Endodermal cell (in vitro differentiated cells): ENCODE results near the gene BCL11B. TPM values are rescaled to one million over a fixed set of nuclear protein-coding genes. Genes with fewer than 3 reads are reported as not detected.

Experiments
- DNase-seq: peaks from one replicate; pipeline ENCODE4 v3.0.0-alpha.2; 2017
- H3K27ac ChIP-seq: 2 replicates; pipeline ENCODE4 v1.5.1; 2013; ENCODE audit warnings: mild to moderate bottlenecking, low read depth, low read length, moderate library complexity
- H3K27me3 ChIP-seq: 2 replicates; pipeline ENCODE4 v1.6.1; 2013; ENCODE audit warnings: mild to moderate bottlenecking, low read length, moderate library complexity; ENCODE audit not compliant: insufficient read depth, control insufficient read depth, poor library complexity, severe bottlenecking
- H3K36me3 ChIP-seq: 2 replicates; pipeline ENCODE4 v1.7.0; 2013; ENCODE audit warnings: mild to moderate bottlenecking, low read length, moderate library complexity; ENCODE audit not compliant: control insufficient read depth, insufficient read depth
- H3K4me1 ChIP-seq: one replicate; pipeline ENCODE4 v1.7.0; 2013; ENCODE audit warnings: low read length; ENCODE audit not compliant: control insufficient read depth, insufficient read depth
- H3K4me3 ChIP-seq: 2 replicates; pipeline ENCODE4 v1.5.1; 2013; ENCODE audit warnings: mild to moderate bottlenecking, low read length, moderate library complexity
- H3K9ac ChIP-seq: 2 replicates; pipeline ENCODE4 v1.6.1; 2013; ENCODE audit warnings: mild to moderate bottlenecking, low read length, moderate library complexity; ENCODE audit not compliant: poor library complexity, severe bottlenecking; ENCODE audit errors: extremely low read depth
- H3K9me3 ChIP-seq: 2 replicates; pipeline ENCODE4 v1.6.1; 2013; ENCODE audit warnings: mild to moderate bottlenecking, low read length, moderate library complexity; ENCODE audit not compliant: control insufficient read depth
- H3K27ac Mint-ChIP-seq: 2 replicates; pipeline ENCODE4 v1.8.0; 2020; ENCODE audit warnings: mixed read lengths
- H3K27me3 Mint-ChIP-seq: 2 replicates; pipeline ENCODE4 v1.8.0; 2021; ENCODE audit warnings: mild to moderate bottlenecking, mixed read lengths; ENCODE audit not compliant: insufficient read depth
- H3K36me3 Mint-ChIP-seq: 2 replicates; pipeline ENCODE4 v1.8.0; 2020; ENCODE audit warnings: low read depth, mixed read lengths
- H3K4me1 Mint-ChIP-seq: 2 replicates; pipeline ENCODE4 v1.8.0; 2020; ENCODE audit warnings: mixed read lengths
- H3K4me3 Mint-ChIP-seq: 2 replicates; pipeline ENCODE4 v1.8.0; 2020; ENCODE audit warnings: mild to moderate bottlenecking, moderate library complexity, mixed read lengths
- H3K9me3 Mint-ChIP-seq: 2 replicates; pipeline ENCODE4 v1.8.0; 2020; ENCODE audit warnings: mild to moderate bottlenecking, mixed read lengths
- WGBS, 2 experiments: methylation state at CpG; one replicate each; pipeline versions ENCODE4 v1.1.5 to v1.1.7; 2013; ENCODE audit warnings: missing lambda C conversion rate in 2 of 2, mixed read lengths in 1 of 2; ENCODE audit not compliant: insufficient coverage in 1 of 2, insufficient read length in 1 of 2; 5-methylcytosine and 5-hydroxymethylcytosine counted together
- total RNA-seq, 2 donors: library from RNA; stranded (reverse); fragmentation: NEBNext Ultra II Directional in 1 of 2; extraction: Animal tissue kit (Norgen Biotek cat#: 25700) in 1 of 2; gene quantifications; 2 replicates in 1 of 2; 3 replicates in 1 of 2; pipeline ENCODE4 v1.2.1, GENCODE V29; 2021
- TF ChIP-seq, protein P1 (sequence below): fragments of 200-600 bp; sonication (generic); conservative IDR thresholded peaks from 2 replicates; pipeline ENCODE4 v1.5.0; 2021; ENCODE audit warnings: antibody characterized with exemption, mild to moderate bottlenecking

BCL11B gene
- total RNA-seq, 2 donors from 2014 or later, result 5.7 to 6.0 TPM

DNA sequence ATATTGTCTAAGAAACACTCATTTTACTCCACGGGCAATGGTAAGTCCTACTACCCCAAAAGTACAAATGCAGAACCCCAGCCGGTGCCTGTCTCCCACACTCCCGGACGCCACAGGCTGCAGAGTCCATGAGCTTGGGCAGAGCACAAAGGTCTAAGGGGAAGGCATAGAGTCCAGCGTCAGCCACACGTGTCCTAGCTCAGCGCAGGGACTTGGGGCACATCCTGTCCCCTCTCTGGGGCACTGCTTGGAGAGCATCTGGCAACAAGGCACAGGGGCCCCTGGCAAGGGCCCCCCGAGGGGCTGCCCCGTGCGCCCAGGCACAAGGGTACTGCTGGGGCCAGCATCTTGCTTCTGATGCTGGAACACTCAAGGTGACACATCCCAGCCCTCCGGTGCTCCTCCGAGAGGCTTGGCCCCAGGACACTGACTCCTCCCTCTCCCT, 58.4 kb downstream of the BCL11B start:
- H3K9me3 Mint-ChIP-seq, result no peaks in the 10 kb centered on the region
- H3K9me3 ChIP-seq, result no peaks in the 10 kb centered on the region

DNA sequence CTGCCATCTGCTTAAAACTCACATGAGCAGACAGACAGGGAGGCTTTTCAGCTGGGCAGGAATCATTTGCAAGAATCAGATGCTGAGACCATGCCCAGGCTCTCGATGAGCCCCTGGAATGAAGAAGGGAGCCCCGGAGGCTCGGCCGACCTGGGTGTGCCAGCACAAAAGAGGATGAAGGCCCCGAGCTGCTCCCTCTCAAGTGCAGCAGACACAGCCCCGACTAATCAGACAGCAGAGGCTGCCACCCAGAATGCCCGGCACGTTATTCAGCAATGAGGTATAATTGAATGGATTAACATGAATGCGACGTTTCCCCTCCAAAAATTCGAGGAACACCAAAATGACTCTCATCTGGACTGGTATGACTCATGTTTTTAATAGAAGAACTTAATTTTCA, 58.9 kb downstream of the BCL11B start:
- no peaks in the 10 kb centered on the region for H3K4me1 ChIP-seq
- DNase-seq, result no peak
- Mint-ChIP-seq H3K27ac (peak overlapping the region; percentile 61), H3K27me3 (no peaks in the 10 kb centered on the region), H3K4me3 (no peak overlapping the region), H3K36me3 (no peaks in the 10 kb centered on the region), H3K9me3 (no peaks in the 10 kb centered on the region), H3K4me1 (peaks cover 2% of the 10 kb centered on the region)
- H3K9me3 ChIP-seq, result no peaks in the 10 kb centered on the region
- no peaks in the 10 kb centered on the region for H3K36me3 ChIP-seq
- no peak overlapping the region for H3K27ac ChIP-seq
- 91 to 93% methylated on average over 8 to 11 of the region's 11 CpGs for WGBS, 2 experiments
- TF ChIP-seq, protein P1, sequence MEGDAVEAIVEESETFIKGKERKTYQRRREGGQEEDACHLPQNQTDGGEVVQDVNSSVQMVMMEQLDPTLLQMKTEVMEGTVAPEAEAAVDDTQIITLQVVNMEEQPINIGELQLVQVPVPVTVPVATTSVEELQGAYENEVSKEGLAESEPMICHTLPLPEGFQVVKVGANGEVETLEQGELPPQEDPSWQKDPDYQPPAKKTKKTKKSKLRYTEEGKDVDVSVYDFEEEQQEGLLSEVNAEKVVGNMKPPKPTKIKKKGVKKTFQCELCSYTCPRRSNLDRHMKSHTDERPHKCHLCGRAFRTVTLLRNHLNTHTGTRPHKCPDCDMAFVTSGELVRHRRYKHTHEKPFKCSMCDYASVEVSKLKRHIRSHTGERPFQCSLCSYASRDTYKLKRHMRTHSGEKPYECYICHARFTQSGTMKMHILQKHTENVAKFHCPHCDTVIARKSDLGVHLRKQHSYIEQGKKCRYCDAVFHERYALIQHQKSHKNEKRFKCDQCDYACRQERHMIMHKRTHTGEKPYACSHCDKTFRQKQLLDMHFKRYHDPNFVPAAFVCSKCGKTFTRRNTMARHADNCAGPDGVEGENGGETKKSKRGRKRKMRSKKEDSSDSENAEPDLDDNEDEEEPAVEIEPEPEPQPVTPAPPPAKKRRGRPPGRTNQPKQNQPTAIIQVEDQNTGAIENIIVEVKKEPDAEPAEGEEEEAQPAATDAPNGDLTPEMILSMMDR, result no peak
- H3K27me3 ChIP-seq, result no peaks in the 10 kb centered on the region
- H3K9ac ChIP-seq, result no peak overlapping the region
- no peak overlapping the region for H3K4me3 ChIP-seq

More for the DNA sequence above, 58.4 kb downstream of the BCL11B start:
- H3K4me3 ChIP-seq, result no peak overlapping the region
- H3K9ac ChIP-seq, result no peak overlapping the region
- no peaks in the 10 kb centered on the region for H3K4me1 Mint-ChIP-seq
- H3K4me1 ChIP-seq, result no peaks in the 10 kb centered on the region
- TF ChIP-seq, protein P1, result no peak
- 92% methylated on average over 12 of the region's 12 CpGs; no CpG with 5 or more reads in 1 of the 2 experiments for WGBS, 2 experiments
- H3K36me3 ChIP-seq, result no peaks in the 10 kb centered on the region
- no peak for DNase-seq
- H3K4me3 Mint-ChIP-seq, result no peak overlapping the region
- no peaks in the 10 kb centered on the region for H3K27me3 ChIP-seq
- no peak overlapping the region for H3K27ac ChIP-seq
- H3K27me3 Mint-ChIP-seq, result no peaks in the 10 kb centered on the region
- H3K27ac Mint-ChIP-seq, result no peak overlapping the region
- no peaks in the 10 kb centered on the region for H3K36me3 Mint-ChIP-seq

DNA sequence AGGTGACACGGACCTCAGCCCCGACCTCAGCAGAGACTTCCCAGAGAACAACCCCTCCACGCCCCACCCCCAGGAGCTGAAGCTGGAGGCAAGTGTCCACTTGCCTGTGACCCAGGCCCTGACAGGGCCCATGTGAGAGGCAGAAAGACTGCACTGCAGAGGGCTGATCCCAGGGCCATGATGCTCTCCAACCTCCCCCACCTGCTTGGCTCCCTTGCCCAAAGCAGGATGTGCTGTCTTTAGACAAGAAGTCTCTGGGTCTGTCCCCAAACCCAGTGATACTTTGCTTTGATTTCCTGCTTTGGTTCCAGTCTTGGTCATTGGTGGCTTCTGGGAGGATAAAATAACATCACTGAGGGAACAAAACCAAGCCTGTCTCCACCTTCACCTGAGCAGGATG, 59.4 kb downstream of the BCL11B start:
- no peaks in the 10 kb centered on the region for H3K27me3 Mint-ChIP-seq
- H3K4me3 ChIP-seq, result no peak overlapping the region
- peak overlapping the region; percentile 61 for H3K27ac Mint-ChIP-seq
- TF ChIP-seq, protein P1, result no peak
- H3K9me3 Mint-ChIP-seq, result no peaks in the 10 kb centered on the region
- no peak overlapping the region for H3K27ac ChIP-seq
- no peak overlapping the region for H3K9ac ChIP-seq
- DNase-seq, result no peak
- H3K4me3 Mint-ChIP-seq, result no peak overlapping the region
- H3K9me3 ChIP-seq, result no peaks in the 10 kb centered on the region
- peaks cover 6% of the 10 kb centered on the region for H3K4me1 Mint-ChIP-seq
- no peaks in the 10 kb centered on the region for H3K27me3 ChIP-seq
- H3K36me3 ChIP-seq, result no peaks in the 10 kb centered on the region
- H3K4me1 ChIP-seq, result no peaks in the 10 kb centered on the region
- no peaks in the 10 kb centered on the region for H3K36me3 Mint-ChIP-seq
- 92 to 100% methylated on average over 2 to 3 of the region's 3 CpGs for WGBS, 2 experiments
